ENCODE data around the gene CBLN3.

- TF ChIP-seq CTCF (IDR thresholded peaks at IDR 0.05; ENCODE audit: low read depth, low read length) (no peak), EZH2phosphoT487 (IDR thresholded peaks at IDR 0.05; ENCODE audit: low read depth) (no peak)
Observed at GRCh38 chr14:24408764-24409163, 20.7 kb downstream of the CBLN3 start.

All from OCI-LY3 (cell line).